ENCODE measurements around the gene G6PD. TPM values are rescaled to one million over a fixed set of nuclear protein-coding genes. Genes with fewer than 3 reads are reported as not detected.
"Not testable (repeated sequence)": the region's sequence is repeated elsewhere in the genome, so short reads cannot be mapped to it uniquely, and the experiment has no call there.

Gene G6PD
- total RNA-seq, 8 experiments from 2014 or later = 16.7 to 163 (median 27.6) TPM

DNA sequence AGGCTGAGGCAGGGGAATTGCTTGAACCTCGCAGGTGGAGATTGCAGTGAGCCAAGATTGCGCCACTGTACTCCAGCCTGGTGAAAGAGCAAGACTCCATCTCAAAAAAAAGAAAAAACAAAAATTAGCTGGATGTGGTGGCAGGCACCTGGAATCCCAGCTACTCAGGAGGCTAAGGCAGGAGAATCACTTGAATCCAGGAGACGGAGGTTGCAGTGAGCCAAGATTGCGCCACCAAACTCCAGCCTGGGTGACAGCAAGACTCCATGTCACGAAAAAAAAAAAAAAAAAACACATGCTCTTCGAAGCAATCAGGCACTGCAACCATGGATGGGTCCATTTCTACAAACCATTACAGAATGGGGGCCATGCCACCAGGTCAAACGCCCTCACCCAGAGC lies 6.3 kb downstream of the G6PD start:
- ATAC-seq (replicated peaks in 6 of 8); H3K27ac ChIP-seq; in situ Hi-C loops (cut with MboI; ENCODE audit: low pct_unique_long_range_greater_than_20kb in 2 of 9, low sequenced_read_pairs in 9 of 9, unreplicated experiment in 9 of 9); H3K4me1 ChIP-seq (replicated peaks in 1 of 2); H3K4me3 ChIP-seq: not testable (repeated sequence)
- WGBS, 10 experiments = 49% methylated on average over 7 of the region's 7 CpGs; no CpG with 5 or more reads in 9 of the 10 experiments

DNA sequence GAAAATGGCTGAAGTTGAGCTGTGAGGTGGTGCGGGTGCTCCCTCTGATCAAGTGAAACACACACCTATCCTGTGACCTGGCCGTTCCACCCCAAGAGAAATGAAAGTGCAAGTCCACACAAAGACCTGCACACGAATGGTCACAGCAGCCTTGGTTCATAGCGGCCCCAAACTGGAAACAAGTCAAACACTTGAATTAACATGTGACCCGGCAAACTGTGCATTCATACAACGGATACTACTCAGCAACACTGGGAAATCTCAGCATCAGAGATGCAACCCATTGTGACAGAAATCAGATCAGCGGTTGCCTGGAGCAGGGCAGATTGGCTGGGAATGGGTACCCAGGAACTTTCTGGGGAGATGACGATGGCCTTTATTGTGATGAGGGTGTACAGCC lies 7.6 kb downstream of the G6PD start:
- 67% methylated on average over 6 of the region's 8 CpGs; no CpG with 5 or more reads in 9 of the 10 experiments for WGBS, 10 experiments
- ATAC-seq (replicated peaks in 6 of 8) = peak in 4 of 8 experiments; percentile 16 to 25 (median 22)
- H3K4me1 ChIP-seq (replicated peaks in 1 of 2) = peaks cover 0 to 9% of the 10 kb centered on the region in 2 donors
- no peak overlapping the region for H3K4me3 ChIP-seq
- in situ Hi-C loops (cut with MboI; ENCODE audit: low pct_unique_long_range_greater_than_20kb in 2 of 9, low sequenced_read_pairs in 9 of 9, unreplicated experiment in 9 of 9) = no loop called here
- peak overlapping the region in 1 of 2 donors; percentile 49 for H3K27ac ChIP-seq

DNA sequence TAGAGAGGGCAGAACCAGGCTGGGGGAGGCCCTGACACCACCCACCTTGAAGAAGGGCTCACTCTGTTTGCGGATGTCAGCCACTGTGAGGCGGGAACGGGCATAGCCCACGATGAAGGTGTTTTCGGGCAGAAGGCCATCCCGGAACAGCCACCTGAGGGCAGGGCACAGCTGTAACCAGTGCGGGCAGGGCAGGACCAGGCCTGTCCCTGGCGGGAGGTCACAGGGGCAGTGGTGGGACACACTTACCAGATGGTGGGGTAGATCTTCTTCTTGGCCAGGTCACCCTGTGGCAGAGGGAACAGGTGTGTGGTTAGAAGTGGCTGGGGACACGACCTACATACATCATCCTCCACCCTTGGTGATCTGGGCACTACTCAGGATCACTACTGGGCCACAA lies 10.8 kb downstream of the G6PD start:
- H3K4me3 ChIP-seq = no peak overlapping the region
- no peak for ATAC-seq (replicated peaks in 6 of 8)
- WGBS, 10 experiments = 40% methylated on average over 1 of the region's 9 CpGs; no CpG with 5 or more reads in 9 of the 10 experiments
- in situ Hi-C loops (cut with MboI; ENCODE audit: low pct_unique_long_range_greater_than_20kb in 2 of 9, low sequenced_read_pairs in 9 of 9, unreplicated experiment in 9 of 9) = no loop called here
- H3K4me1 ChIP-seq (replicated peaks in 1 of 2) = peaks cover 0 to 9% of the 10 kb centered on the region in 2 donors
- no peak overlapping the region for H3K27ac ChIP-seq

- 0 to 20% (median 14%) methylated on average over 1 to 7 of the region's 34 CpGs; no CpG with 5 or more reads in 7 of the 10 experiments for WGBS, 10 experiments
- in situ Hi-C loops (cut with MboI; ENCODE audit: low pct_unique_long_range_greater_than_20kb in 2 of 9, low sequenced_read_pairs in 9 of 9, unreplicated experiment in 9 of 9) = no loop called here
- Histone ChIP-seq H3K27ac (no peak overlapping the region), H3K4me3 (peak overlapping the region in 1 of 5 donors; percentile 15), H3K4me1 (replicated peaks in 1 of 2) (peaks cover 0 to 9% of the 10 kb centered on the region in 2 donors)
- peak; percentile 90 to 98 (median 93) for ATAC-seq (replicated peaks in 6 of 8)
Measured at GRCh38 chrX:154534526-154535322, 11.9 kb downstream of the G6PD start.

GRCh38 chrX:154532690-154533089 lies 14.0 kb downstream of the G6PD start:
- ATAC-seq (replicated peaks in 6 of 8) = no peak
- no peak overlapping the region for H3K4me3 ChIP-seq
- in situ Hi-C loops (cut with MboI; ENCODE audit: low pct_unique_long_range_greater_than_20kb in 2 of 9, low sequenced_read_pairs in 9 of 9, unreplicated experiment in 9 of 9) = no loop called here
- WGBS, 10 experiments = 83 to 97% methylated on average over 6 to 8 of the region's 23 CpGs; no CpG with 5 or more reads in 8 of the 10 experiments
- H3K4me1 ChIP-seq (replicated peaks in 1 of 2) = peaks cover under 1 to 2% of the 10 kb centered on the region in 2 donors
- H3K27ac ChIP-seq = no peak overlapping the region

GRCh38 chrX:154531626-154532025 lies 15.0 kb downstream of the G6PD start:
- no peak for ATAC-seq (replicated peaks in 6 of 8)
- no peak overlapping the region for H3K4me3 ChIP-seq
- H3K4me1 ChIP-seq (replicated peaks in 1 of 2) = peaks cover 9 to 11% of the 10 kb centered on the region in 2 donors
- WGBS, 10 experiments = no CpG with 5 or more reads among the region's 16 CpGs
- in situ Hi-C loops (cut with MboI; ENCODE audit: low pct_unique_long_range_greater_than_20kb in 2 of 9, low sequenced_read_pairs in 9 of 9, unreplicated experiment in 9 of 9) = no loop called here
- no peak overlapping the region for H3K27ac ChIP-seq

- Histone ChIP-seq H3K27ac (no peak overlapping the region), H3K4me1 (replicated peaks in 1 of 2) (peaks cover 11% of the 10 kb centered on the region in 2 donors), H3K4me3 (no peak overlapping the region)
- WGBS, 10 experiments = 40% methylated on average over 1 of the region's 11 CpGs; no CpG with 5 or more reads in 9 of the 10 experiments
- in situ Hi-C loops (cut with MboI; ENCODE audit: low pct_unique_long_range_greater_than_20kb in 2 of 9, low sequenced_read_pairs in 9 of 9, unreplicated experiment in 9 of 9) = no loop called here
- ATAC-seq (replicated peaks in 6 of 8) = no peak
Measured at GRCh38 chrX:154530286-154530685, 16.4 kb downstream of the G6PD start.

- in situ Hi-C loops (cut with MboI; ENCODE audit: low pct_unique_long_range_greater_than_20kb in 2 of 9, low sequenced_read_pairs in 9 of 9, unreplicated experiment in 9 of 9) = no loop called here
- H3K27ac ChIP-seq = no peak overlapping the region
- H3K4me1 ChIP-seq (replicated peaks in 1 of 2) = peaks cover 9 to 11% of the 10 kb centered on the region in 2 donors
- peak in 2 of 8 experiments; percentile 5 to 6 for ATAC-seq (replicated peaks in 6 of 8)
- no peak overlapping the region for H3K4me3 ChIP-seq
- WGBS, 10 experiments = 20 to 100% (median 67%) methylated on average over 1 to 4 of the region's 6 CpGs; no CpG with 5 or more reads in 6 of the 10 experiments
Measured at GRCh38 chrX:154529206-154529612, 17.4 kb downstream of the G6PD start.

DNA sequence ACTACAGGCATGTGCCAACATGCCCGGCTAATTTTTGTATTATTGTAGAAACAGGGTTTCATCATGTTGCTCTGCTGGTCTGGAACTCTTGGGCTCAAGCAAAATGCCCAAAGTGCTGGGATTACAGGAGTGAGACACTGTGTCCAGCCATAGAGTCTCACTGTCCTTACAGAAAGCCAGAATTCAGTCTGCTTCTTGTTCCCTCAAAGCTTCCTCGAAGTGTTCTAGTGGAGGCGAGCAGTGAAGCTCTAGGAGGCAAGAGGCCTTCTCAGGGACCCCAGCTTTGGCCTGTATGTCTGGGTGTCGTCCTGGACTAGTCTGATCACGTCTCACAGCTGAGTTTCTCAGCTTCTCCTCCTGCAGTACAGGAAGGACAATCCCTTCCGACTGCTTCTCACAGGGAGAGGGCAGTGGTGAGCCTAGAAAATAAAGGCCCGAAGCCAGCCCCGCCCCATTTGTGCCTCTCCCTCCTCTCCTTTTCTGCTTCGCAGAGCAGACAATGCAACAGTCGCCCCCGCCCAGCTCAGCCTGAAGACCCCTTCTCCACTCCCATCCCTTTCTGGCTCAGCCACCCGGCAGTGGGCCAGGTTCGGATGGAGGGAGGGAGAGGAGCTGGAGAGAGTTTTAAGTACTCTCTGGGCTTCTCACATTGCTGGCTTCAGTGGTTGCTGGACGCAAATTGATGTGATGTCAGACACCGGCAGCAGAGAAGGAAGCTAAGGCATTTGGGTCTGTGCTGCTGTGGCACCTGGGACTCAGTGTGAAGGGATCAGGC lies 19.6 kb downstream of the G6PD start:
- H3K27ac ChIP-seq = peak overlapping the region; percentile 88 to 90
- in situ Hi-C loops (cut with MboI; ENCODE audit: low pct_unique_long_range_greater_than_20kb in 2 of 9, low sequenced_read_pairs in 9 of 9, unreplicated experiment in 9 of 9) = no loop called here
- peak overlapping the region; percentile 13 to 36 (median 23) for H3K4me3 ChIP-seq

DNA sequence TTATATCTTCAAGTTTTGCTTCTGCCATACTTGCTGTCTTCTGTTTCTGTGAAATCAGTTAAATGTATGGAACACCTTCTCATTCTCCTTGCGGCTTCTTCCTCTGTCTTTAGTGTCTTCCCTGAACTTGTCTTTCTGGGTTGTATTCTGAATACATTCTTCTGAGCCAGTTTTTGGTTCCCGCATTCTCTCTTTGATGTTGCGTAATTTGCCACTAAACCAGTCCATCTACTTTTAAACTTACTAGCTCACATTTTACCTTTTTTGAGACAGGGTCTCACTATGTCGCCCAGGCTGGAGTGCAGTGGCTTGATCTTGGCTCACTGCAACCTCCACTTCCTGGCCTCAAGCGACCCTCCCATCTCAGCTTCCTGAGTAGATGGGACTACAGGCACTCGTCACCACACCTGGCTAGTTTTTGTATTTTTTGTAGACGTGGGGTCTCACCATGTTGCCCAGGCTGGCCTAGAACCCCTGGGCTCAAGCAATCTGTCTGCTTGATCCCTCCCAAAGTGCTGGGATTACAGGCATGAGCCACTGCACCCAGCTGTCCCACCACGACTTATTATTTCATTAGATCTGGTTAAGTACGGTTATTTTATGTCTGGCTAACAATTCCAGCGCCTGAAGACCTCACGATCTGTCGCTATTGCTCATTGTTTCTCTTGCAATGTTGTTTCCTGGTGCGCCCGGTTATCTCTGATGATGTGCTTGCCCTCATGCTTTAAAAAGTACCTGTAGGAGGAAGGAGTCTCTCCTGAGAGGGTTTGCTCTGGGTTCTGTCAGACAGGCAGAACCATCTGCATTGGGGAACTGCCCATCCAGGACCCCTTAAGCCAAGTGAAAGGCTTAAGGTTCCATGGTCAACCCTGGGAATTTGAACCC lies 20.8 kb downstream of the G6PD start:
- no peak for ATAC-seq (replicated peaks in 6 of 8)
- no peak overlapping the region for H3K27ac ChIP-seq
- in situ Hi-C loops (cut with MboI; ENCODE audit: low pct_unique_long_range_greater_than_20kb in 2 of 9, low sequenced_read_pairs in 9 of 9, unreplicated experiment in 9 of 9) = no loop called here
- H3K4me1 ChIP-seq (replicated peaks in 1 of 2) = peaks cover 9 to 11% of the 10 kb centered on the region in 2 donors
- WGBS, 10 experiments = 45 to 100% (median 95%) methylated on average over 1 to 8 of the region's 14 CpGs; no CpG with 5 or more reads in 3 of the 10 experiments
- H3K4me3 ChIP-seq = no peak overlapping the region

More for the DNA sequence above, 19.6 kb downstream of the G6PD start:
- 32% methylated on average over 3 of the region's 15 CpGs; no CpG with 5 or more reads in 9 of the 10 experiments for WGBS, 10 experiments
- H3K4me1 ChIP-seq (replicated peaks in 1 of 2) = peaks cover 9 to 11% of the 10 kb centered on the region in 2 donors
- ATAC-seq (replicated peaks in 6 of 8) = peak; percentile 88 to 95 (median 95)

DNA sequence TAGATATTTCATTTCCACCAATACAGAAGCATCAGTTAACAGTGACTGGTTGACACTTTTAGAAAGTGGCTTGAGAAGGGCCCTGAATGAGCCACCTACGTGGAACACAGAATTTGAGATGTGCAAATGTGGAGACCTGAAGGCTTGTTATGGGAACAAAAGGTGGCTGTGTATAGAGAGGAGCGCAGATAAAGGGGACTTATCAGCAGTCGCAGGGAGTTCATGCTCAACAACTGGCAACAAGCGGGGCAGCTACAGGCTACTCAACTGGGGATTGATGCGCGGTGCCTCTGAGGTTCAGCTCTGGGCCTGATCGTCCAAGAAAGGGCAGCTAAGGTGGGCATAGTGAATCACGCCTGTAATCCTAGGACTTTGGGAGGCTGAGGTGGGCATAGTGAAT lies 27.3 kb downstream of the G6PD start:
- in situ Hi-C loops (cut with MboI; ENCODE audit: low pct_unique_long_range_greater_than_20kb in 2 of 9, low sequenced_read_pairs in 9 of 9, unreplicated experiment in 9 of 9) = no loop called here
- WGBS, 10 experiments = 60 to 94% (median 75%) methylated on average over 1 to 4 of the region's 8 CpGs; no CpG with 5 or more reads in 7 of the 10 experiments
- Histone ChIP-seq H3K27ac (no peak overlapping the region), H3K4me3 (no peak overlapping the region), H3K4me1 (replicated peaks in 1 of 2) (peaks cover 11 to 22% of the 10 kb centered on the region in 2 donors)
- no peak for ATAC-seq (replicated peaks in 6 of 8)

DNA sequence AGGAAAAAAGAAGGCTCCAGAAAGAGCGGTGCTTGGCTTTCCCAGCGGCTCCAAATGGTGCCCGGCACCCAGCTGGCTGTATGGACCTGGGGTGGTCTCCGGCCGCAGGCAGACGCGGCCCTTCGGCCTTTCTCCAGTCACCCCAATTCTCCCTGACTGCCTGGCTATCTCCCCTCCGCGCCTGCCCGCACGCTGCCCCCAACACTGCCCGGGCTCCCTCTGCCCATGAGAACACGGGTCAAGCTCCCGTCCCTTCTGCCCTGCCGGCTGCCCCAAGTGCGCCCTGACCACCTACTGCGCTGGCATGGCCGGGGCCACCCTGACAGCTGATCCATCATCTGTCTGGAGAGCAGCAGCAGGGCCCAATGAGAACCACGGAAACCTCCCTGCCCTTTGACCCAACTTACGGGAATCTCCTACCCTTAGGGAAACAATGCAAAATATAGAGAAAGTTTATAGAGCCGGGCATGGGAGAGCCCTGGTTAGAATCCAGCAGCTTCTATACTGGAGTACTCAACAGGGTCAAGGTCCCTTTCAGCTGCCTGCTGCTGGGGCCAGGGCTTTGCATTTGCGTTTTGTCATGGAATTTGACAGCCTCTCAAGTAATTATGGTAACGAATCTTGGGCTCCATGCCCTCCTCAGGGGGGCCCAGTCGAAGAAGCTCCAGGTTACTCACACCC lies 29.4 kb downstream of the G6PD start:
- ATAC-seq (replicated peaks in 6 of 8) = peak in 5 of 8 experiments; percentile 2 to 15 (median 6)
- H3K4me3 ChIP-seq = peak overlapping the region in 4 of 5 donors; percentile 11 to 58 (median 47)
- H3K4me1 ChIP-seq (replicated peaks in 1 of 2) = peaks cover 11 to 22% of the 10 kb centered on the region in 2 donors
- H3K27ac ChIP-seq = peak overlapping the region; percentile 85 to 90
- WGBS, 10 experiments = 20 to 40% (median 22%) methylated on average over 2 to 7 of the region's 25 CpGs; no CpG with 5 or more reads in 7 of the 10 experiments
- in situ Hi-C loops (cut with MboI; ENCODE audit: low pct_unique_long_range_greater_than_20kb in 2 of 9, low sequenced_read_pairs in 9 of 9, unreplicated experiment in 9 of 9) = no loop called here
